ENCODE data around the gene RASSF7.

DNA sequence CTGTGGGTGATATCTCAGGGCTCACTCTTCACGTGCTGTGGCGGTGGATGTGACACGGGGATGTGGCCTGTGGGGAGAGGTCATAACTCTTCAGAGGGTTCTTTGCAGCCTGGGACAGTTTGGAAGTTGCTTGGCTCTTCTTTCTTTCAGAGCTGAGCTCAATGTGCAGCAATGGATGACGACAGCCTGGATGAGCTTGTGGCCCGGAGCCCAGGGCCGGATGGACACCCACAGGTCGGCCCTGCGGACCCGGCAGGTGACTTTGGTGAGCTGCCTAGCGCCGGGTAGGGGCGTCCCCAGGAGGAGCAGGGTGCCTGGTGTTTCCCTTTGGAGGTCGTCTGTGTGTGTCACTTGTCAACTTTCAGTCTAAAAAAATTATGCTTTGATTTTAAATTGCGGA lies 20.6 kb downstream of the RASSF7 start:
- TF ChIP-seq NR2C2 (IDR thresholded peaks at IDR 0.05; ENCODE audit: borderline replicate concordance, control insufficient read depth, insufficient read length, low read depth) (no peak), HCFC1 (IDR thresholded peaks at IDR 0.05; ENCODE audit: low read length) (no peak), POLR2AphosphoS5 (IDR thresholded peaks at IDR 0.05; ENCODE audit: low read length) (no peak), MEF2B (IDR thresholded peaks at IDR 0.05; ENCODE audit: partially characterized antibody, poor library complexity, severe bottlenecking) (no peak), ZNF217 (IDR thresholded peaks at IDR 0.05) (no peak), POLR2A (IDR thresholded peaks at IDR 0.05; ENCODE audit: low read depth, low read length) (no peak), CBFB (IDR thresholded peaks at IDR 0.05; ENCODE audit: low read depth) (no peak), SIN3A (IDR thresholded peaks at IDR 0.05; ENCODE audit: low read depth, low read length) (no peak)
- TF ChIP-seq, protein P1, sequence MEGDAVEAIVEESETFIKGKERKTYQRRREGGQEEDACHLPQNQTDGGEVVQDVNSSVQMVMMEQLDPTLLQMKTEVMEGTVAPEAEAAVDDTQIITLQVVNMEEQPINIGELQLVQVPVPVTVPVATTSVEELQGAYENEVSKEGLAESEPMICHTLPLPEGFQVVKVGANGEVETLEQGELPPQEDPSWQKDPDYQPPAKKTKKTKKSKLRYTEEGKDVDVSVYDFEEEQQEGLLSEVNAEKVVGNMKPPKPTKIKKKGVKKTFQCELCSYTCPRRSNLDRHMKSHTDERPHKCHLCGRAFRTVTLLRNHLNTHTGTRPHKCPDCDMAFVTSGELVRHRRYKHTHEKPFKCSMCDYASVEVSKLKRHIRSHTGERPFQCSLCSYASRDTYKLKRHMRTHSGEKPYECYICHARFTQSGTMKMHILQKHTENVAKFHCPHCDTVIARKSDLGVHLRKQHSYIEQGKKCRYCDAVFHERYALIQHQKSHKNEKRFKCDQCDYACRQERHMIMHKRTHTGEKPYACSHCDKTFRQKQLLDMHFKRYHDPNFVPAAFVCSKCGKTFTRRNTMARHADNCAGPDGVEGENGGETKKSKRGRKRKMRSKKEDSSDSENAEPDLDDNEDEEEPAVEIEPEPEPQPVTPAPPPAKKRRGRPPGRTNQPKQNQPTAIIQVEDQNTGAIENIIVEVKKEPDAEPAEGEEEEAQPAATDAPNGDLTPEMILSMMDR (IDR thresholded peaks at IDR 0.05 in 2 of 3, conservative IDR thresholded peaks at IDR 0.05 in 1 of 3; ENCODE audit: control insufficient read depth in 2 of 3, extremely low read depth in 1 of 3, insufficient read depth in 1 of 3, low read depth in 3 of 3, low read length in 3 of 3), result no peak

Measured in GM12878 (cell line).